WTC11 (cell line): ENCODE results near the gene SNTA1. TPM values are rescaled to one million over a fixed set of nuclear protein-coding genes. Genes with fewer than 3 reads are reported as not detected.

Source experiments
- ATAC-seq: fragments of 200-7000 bp; cut with Tn5 transposase; 2 replicates; pipeline ENCODE4 v1.10.0; 2021; ENCODE audit warnings: mild to moderate bottlenecking, moderate library complexity
- CTCF ChIA-PET: fragments of 300-600 bp; sonication (Branson Sonifier 250); formaldehyde crosslinking; loops from one replicate; lab custom pipeline; 2021; ENCODE audit warnings: antibody characterized with exemption; lab: Charles Lee
- POLR2A ChIA-PET: fragments of 350-600 bp; sonication (Branson Sonifier 250); formaldehyde crosslinking; loops from one replicate; lab custom pipeline; 2021; ENCODE audit warnings: antibody characterized with exemption; lab: Charles Lee
- DNase-seq: peaks from one replicate; pipeline ENCODE4 v3.0.0; 2021; ENCODE audit warnings: low spot score
- H3K27ac Mint-ChIP-seq: 2 replicates; pipeline ENCODE4 v1.8.0; 2021; ENCODE audit warnings: mixed read lengths
- H3K27me3 Mint-ChIP-seq: 2 replicates; pipeline ENCODE4 v1.8.0; 2021; ENCODE audit warnings: low read depth, mild to moderate bottlenecking, moderate library complexity, mixed read lengths
- H3K36me3 Mint-ChIP-seq: 2 replicates; pipeline ENCODE4 v1.8.0; 2021; ENCODE audit warnings: mixed read lengths
- H3K4me1 Mint-ChIP-seq: 2 replicates; pipeline ENCODE4 v1.8.0; 2022; ENCODE audit warnings: mixed read lengths
- H3K4me3 Mint-ChIP-seq: 2 replicates; pipeline ENCODE4 v1.8.0; 2021; ENCODE audit warnings: mild to moderate bottlenecking, moderate library complexity, mixed read lengths
- H3K9me3 Mint-ChIP-seq: 2 replicates; pipeline ENCODE4 v1.8.0; 2021; ENCODE audit warnings: mixed read lengths
- EMX1 ChIP-seq: fragments of 250-450 bp; sonication (Bioruptor Pico); IDR thresholded peaks from 2 replicates; pipeline ENCODE4 v1.8.0; 2021; ENCODE audit warnings: mild to moderate bottlenecking
- MAX ChIP-seq: sonication (generic); formaldehyde crosslinking; IDR thresholded peaks from 2 replicates; pipeline ENCODE4 v1.8.0; 2022; ENCODE audit warnings: mild to moderate bottlenecking, missing genetic modification reagents
- NFATC4 ChIP-seq: fragments of 250-450 bp; sonication (Bioruptor Pico); IDR thresholded peaks from 2 replicates; pipeline ENCODE4 v1.9.0; 2021; ENCODE audit warnings: mild to moderate bottlenecking
- PREB ChIP-seq: sonication (generic); formaldehyde crosslinking; IDR thresholded peaks from 2 replicates; pipeline ENCODE4 v1.8.1; 2022; ENCODE audit warnings: mild to moderate bottlenecking, missing genetic modification reagents, moderate library complexity, borderline replicate concordance
- PRRX2 ChIP-seq: fragments of 250-450 bp; sonication (Bioruptor Pico); IDR thresholded peaks from 2 replicates; pipeline ENCODE4 v1.8.0; 2021; ENCODE audit warnings: mild to moderate bottlenecking
- RORB ChIP-seq: fragments of 250-450 bp; sonication (Bioruptor Pico); IDR thresholded peaks from 2 replicates; pipeline ENCODE4 v1.9.0; 2021; ENCODE audit warnings: mild to moderate bottlenecking
- ZNF219 ChIP-seq: sonication (generic); formaldehyde crosslinking; IDR thresholded peaks from 2 replicates; pipeline ENCODE4 v1.8.0; 2023; ENCODE audit warnings: missing genetic modification reagents, mild to moderate bottlenecking, borderline replicate concordance
- ZNF281 ChIP-seq: sonication (generic); formaldehyde crosslinking; IDR thresholded peaks from 2 replicates; pipeline ENCODE4 v1.8.0; 2023; ENCODE audit warnings: mild to moderate bottlenecking, missing genetic modification reagents
- total RNA-seq: library from RNA; stranded (reverse); gene quantifications from 3 replicates; pipeline ENCODE4 v1.2.3, GENCODE V29; 2021
- TF ChIP-seq, protein P1 (sequence below): sonication (generic); formaldehyde crosslinking; IDR thresholded peaks from 2 replicates; pipeline ENCODE4 v1.8.1; 2023; ENCODE audit warnings: mild to moderate bottlenecking, missing genetic modification reagents, moderate library complexity
- TF ChIP-seq, protein P2 (sequence below): sonication (generic); formaldehyde crosslinking; IDR thresholded peaks from 2 replicates; pipeline ENCODE4 v1.8.1; 2023; ENCODE audit warnings: mild to moderate bottlenecking, moderate library complexity, missing genetic modification reagents
- TF ChIP-seq, protein P3 (sequence below): sonication (generic); formaldehyde crosslinking; IDR thresholded peaks from 2 replicates; pipeline ENCODE4 v1.8.0; 2022; ENCODE audit warnings: missing genetic modification reagents
- TF ChIP-seq, protein P4 (sequence below): sonication (generic); formaldehyde crosslinking; IDR thresholded peaks from 2 replicates; pipeline ENCODE4 v1.8.1; 2023; ENCODE audit warnings: mild to moderate bottlenecking, missing genetic modification reagents, borderline replicate concordance

Gene SNTA1
- total RNA-seq, 1 experiment from 2014 or later = 5.3 TPM

GRCh38 chr20:33407796-33408195 is 35.8 kb downstream of the SNTA1 start (continued):
- TF ChIP-seq, protein P1, sequence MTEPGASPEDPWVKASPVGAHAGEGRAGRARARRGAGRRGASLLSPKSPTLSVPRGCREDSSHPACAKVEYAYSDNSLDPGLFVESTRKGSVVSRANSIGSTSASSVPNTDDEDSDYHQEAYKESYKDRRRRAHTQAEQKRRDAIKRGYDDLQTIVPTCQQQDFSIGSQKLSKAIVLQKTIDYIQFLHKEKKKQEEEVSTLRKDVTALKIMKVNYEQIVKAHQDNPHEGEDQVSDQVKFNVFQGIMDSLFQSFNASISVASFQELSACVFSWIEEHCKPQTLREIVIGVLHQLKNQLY = no peak
- TF ChIP-seq PREB (CRISPR knock-in tag) (no peak), ZNF219 (CRISPR knock-in tag) (no peak), ZNF281 (CRISPR knock-in tag) (no peak)

GRCh38 chr20:33407251-33407650 is 36.3 kb downstream of the SNTA1 start:
- no peaks in the 10 kb centered on the region for H3K27me3 Mint-ChIP-seq
- 0 out of 2 replicates have a peak, but pooled peaks cover 7% of the 10 kb centered on the region for H3K9me3 Mint-ChIP-seq
- H3K4me1 Mint-ChIP-seq = 0 out of 2 replicates have a peak, but pooled peaks cover 2% of the 10 kb centered on the region
- TF ChIP-seq EMX1 = no peak
- no peak for TF ChIP-seq PRRX2
- TF ChIP-seq, protein P2, sequence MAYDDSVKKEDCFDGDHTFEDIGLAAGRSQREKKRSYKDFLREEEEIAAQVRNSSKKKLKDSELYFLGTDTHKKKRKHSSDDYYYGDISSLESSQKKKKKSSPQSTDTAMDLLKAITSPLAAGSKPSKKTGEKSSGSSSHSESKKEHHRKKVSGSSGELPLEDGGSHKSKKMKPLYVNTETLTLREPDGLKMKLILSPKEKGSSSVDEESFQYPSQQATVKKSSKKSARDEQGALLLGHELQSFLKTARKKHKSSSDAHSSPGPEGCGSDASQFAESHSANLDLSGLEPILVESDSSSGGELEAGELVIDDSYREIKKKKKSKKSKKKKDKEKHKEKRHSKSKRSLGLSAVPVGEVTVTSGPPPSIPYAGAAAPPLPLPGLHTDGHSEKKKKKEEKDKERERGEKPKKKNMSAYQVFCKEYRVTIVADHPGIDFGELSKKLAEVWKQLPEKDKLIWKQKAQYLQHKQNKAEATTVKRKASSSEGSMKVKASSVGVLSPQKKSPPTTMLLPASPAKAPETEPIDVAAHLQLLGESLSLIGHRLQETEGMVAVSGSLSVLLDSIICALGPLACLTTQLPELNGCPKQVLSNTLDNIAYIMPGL (CRISPR knock-in tag) = no peak
- TF ChIP-seq MAX = no peak
- TF ChIP-seq RORB = no peak
- no peak for TF ChIP-seq NFATC4
- TF ChIP-seq, protein P3, sequence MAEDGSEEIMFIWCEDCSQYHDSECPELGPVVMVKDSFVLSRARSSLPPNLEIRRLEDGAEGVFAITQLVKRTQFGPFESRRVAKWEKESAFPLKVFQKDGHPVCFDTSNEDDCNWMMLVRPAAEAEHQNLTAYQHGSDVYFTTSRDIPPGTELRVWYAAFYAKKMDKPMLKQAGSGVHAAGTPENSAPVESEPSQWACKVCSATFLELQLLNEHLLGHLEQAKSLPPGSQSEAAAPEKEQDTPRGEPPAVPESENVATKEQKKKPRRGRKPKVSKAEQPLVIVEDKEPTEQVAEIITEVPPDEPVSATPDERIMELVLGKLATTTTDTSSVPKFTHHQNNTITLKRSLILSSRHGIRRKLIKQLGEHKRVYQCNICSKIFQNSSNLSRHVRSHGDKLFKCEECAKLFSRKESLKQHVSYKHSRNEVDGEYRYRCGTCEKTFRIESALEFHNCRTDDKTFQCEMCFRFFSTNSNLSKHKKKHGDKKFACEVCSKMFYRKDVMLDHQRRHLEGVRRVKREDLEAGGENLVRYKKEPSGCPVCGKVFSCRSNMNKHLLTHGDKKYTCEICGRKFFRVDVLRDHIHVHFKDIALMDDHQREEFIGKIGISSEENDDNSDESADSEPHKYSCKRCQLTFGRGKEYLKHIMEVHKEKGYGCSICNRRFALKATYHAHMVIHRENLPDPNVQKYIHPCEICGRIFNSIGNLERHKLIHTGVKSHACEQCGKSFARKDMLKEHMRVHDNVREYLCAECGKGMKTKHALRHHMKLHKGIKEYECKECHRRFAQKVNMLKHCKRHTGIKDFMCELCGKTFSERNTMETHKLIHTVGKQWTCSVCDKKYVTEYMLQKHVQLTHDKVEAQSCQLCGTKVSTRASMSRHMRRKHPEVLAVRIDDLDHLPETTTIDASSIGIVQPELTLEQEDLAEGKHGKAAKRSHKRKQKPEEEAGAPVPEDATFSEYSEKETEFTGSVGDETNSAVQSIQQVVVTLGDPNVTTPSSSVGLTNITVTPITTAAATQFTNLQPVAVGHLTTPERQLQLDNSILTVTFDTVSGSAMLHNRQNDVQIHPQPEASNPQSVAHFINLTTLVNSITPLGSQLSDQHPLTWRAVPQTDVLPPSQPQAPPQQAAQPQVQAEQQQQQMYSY (CRISPR knock-in tag) = no peak
- TF ChIP-seq, protein P4, sequence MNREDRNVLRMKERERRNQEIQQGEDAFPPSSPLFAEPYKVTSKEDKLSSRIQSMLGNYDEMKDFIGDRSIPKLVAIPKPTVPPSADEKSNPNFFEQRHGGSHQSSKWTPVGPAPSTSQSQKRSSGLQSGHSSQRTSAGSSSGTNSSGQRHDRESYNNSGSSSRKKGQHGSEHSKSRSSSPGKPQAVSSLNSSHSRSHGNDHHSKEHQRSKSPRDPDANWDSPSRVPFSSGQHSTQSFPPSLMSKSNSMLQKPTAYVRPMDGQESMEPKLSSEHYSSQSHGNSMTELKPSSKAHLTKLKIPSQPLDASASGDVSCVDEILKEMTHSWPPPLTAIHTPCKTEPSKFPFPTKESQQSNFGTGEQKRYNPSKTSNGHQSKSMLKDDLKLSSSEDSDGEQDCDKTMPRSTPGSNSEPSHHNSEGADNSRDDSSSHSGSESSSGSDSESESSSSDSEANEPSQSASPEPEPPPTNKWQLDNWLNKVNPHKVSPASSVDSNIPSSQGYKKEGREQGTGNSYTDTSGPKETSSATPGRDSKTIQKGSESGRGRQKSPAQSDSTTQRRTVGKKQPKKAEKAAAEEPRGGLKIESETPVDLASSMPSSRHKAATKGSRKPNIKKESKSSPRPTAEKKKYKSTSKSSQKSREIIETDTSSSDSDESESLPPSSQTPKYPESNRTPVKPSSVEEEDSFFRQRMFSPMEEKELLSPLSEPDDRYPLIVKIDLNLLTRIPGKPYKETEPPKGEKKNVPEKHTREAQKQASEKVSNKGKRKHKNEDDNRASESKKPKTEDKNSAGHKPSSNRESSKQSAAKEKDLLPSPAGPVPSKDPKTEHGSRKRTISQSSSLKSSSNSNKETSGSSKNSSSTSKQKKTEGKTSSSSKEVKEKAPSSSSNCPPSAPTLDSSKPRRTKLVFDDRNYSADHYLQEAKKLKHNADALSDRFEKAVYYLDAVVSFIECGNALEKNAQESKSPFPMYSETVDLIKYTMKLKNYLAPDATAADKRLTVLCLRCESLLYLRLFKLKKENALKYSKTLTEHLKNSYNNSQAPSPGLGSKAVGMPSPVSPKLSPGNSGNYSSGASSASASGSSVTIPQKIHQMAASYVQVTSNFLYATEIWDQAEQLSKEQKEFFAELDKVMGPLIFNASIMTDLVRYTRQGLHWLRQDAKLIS (CRISPR knock-in tag) = no peak
- TF ChIP-seq ZNF281 (CRISPR knock-in tag) = no peak
- ChIA-PET POLR2A (no interaction called here), CTCF (no interaction called here)
- H3K27ac Mint-ChIP-seq = no peak overlapping the region; the same call in 1 of the 2 replicates
- DNase-seq (no peak), ATAC-seq (no peak)
- H3K4me3 Mint-ChIP-seq = no peak overlapping the region
- peaks cover 8% of the 10 kb centered on the region for H3K36me3 Mint-ChIP-seq
